Left cardiac atrium (tissue), 2 donors: Measurements from ENCODE around the gene MCOLN3. TPM values are rescaled to one million over a fixed set of nuclear protein-coding genes. Genes with fewer than 3 reads are reported as not detected.

Source experiments
- total RNA-seq, 2 donors: library from RNA; stranded (reverse); fragmentation: NEBNext Ultra II Directional; extraction: Animal tissue kit (Norgen Biotek cat#: 25700); gene quantifications; one replicate each; pipeline ENCODE4 v1.2.1, GENCODE V29; 2021
- donor health status: DM: no; HTN: yes; CAD: no; lungs with severe emphysema.
- donor health status: DM: yes; HTN: yes; CAD: no.

Gene MCOLN3
- total RNA-seq, 2 donors from 2014 or later: 7.6 to 11.6 TPM

Other genes with a start within 250 kb of the MCOLN3 start
- 10 to 100 TPM; 22.1 to 29.9 TPM for gene LPAR3, start 155.3 kb downstream of the MCOLN3 start, total RNA-seq
- gene MCOLN2, start 51.4 kb downstream of the MCOLN3 start, total RNA-seq: 1 to 10 TPM in 1 of 2 donors, under 1 TPM in 1; 0.62 to 1.0 TPM
- 10 to 100 TPM; 14.3 to 14.5 TPM for gene SYDE2, start 152.5 kb upstream of the MCOLN3 start, total RNA-seq
- gene C1orf52, start 211.2 kb upstream of the MCOLN3 start, total RNA-seq: 10 to 100 TPM; 15.6 to 17.6 TPM
- gene BCL10, start 228.1 kb upstream of the MCOLN3 start, total RNA-seq: 10 to 100 TPM in 1 of 2 donors, 1 to 10 TPM in 1; 9.0 to 12.7 TPM